K562 (cell line): ENCODE measurements around the gene ATP6V0D1. TPM values are rescaled to one million over a fixed set of nuclear protein-coding genes. Genes with fewer than 3 reads are reported as not detected.

ENCODE experiments used
- CTCFL ChIP-seq: IDR thresholded peaks from 2 replicates; pipeline ENCODE4 v1.6.1; 2011; ENCODE audit warnings: borderline replicate concordance, low read depth, mild to moderate bottlenecking, moderate library complexity, low read length; ENCODE audit not compliant: insufficient read depth, poor library complexity, severe bottlenecking
- E2F4 ChIP-seq: sonication (generic); formaldehyde crosslinking; IDR thresholded peaks from 2 replicates; pipeline ENCODE4 v1.8.0; 2022; ENCODE audit warnings: mild to moderate bottlenecking, low read depth, missing genetic modification reagents
- E2F5 ChIP-seq: sonication (generic); formaldehyde crosslinking; IDR thresholded peaks from 2 replicates; pipeline ENCODE4 v1.8.0; 2022; ENCODE audit warnings: mild to moderate bottlenecking, missing genetic modification reagents
- ELK3 ChIP-seq: fragments of 450-650 bp; formaldehyde crosslinking; IDR thresholded peaks from 2 replicates; pipeline ENCODE4 v1.4.0; 2020; ENCODE audit warnings: mild to moderate bottlenecking
- ETS2 ChIP-seq: IDR thresholded peaks from 2 replicates; pipeline ENCODE4 v1.6.1; 2016; ENCODE audit warnings: borderline replicate concordance, missing genetic modification characterization, mild to moderate bottlenecking, moderate library complexity, missing compliant biosample characterization; ENCODE audit not compliant: poor library complexity, severe bottlenecking
- GATAD2B ChIP-seq: fragments of 450-650 bp; IDR thresholded peaks from 2 replicates; pipeline ENCODE4 v1.6.1; 2017; ENCODE audit warnings: mild to moderate bottlenecking, borderline replicate concordance
- HMG20A ChIP-seq: fragments of 450-650 bp; formaldehyde crosslinking; conservative IDR thresholded peaks from 2 replicates; pipeline ENCODE4 v1.4.0; 2020; ENCODE audit warnings: mild to moderate bottlenecking, mixed read lengths
- KLF16 ChIP-seq: IDR thresholded peaks from 2 replicates; pipeline ENCODE4 v1.6.1; 2016; ENCODE audit warnings: antibody characterized with exemption
- MTA2 ChIP-seq: fragments of 450-650 bp; IDR thresholded peaks from 2 replicates; pipeline ENCODE4 v1.6.1; 2016; ENCODE audit warnings: low read depth
- NEUROD1 ChIP-seq: fragments of 150-350 bp; IDR thresholded peaks from 2 replicates; pipeline ENCODE4 v1.6.1; 2014; ENCODE audit warnings: borderline replicate concordance, low read length, low read depth; ENCODE audit not compliant: partially characterized antibody
- PATZ1 ChIP-seq: fragments of 250-450 bp; sonication (Bioruptor Pico); IDR thresholded peaks from 2 replicates; pipeline ENCODE4 v1.5.0; 2020; ENCODE audit warnings: mild to moderate bottlenecking, borderline replicate concordance
- PHB ChIP-seq: fragments of 250-450 bp; sonication (Bioruptor Pico); IDR thresholded peaks from 2 replicates; pipeline ENCODE4 v1.5.0; 2021
- PHF8 ChIP-seq: fragments of 200-600 bp; sonication (generic); IDR thresholded peaks from 2 replicates; pipeline ENCODE4 v1.6.1; 2012; ENCODE audit warnings: mixed run types, mild to moderate bottlenecking, inconsistent platforms, low read length, moderate library complexity, borderline replicate concordance
- POLR2B ChIP-seq: fragments of 450-650 bp; IDR thresholded peaks from 2 replicates; pipeline ENCODE4 v1.6.1; 2018; ENCODE audit warnings: low read depth; ENCODE audit not compliant: partially characterized antibody
- TAF15 ChIP-seq: fragments of 200-400 bp; formaldehyde crosslinking; IDR thresholded peaks from 2 replicates; pipeline ENCODE4 v1.6.1; 2017; ENCODE audit warnings: mild to moderate bottlenecking, low read depth, low read length, moderate library complexity
- TOE1 ChIP-seq, 2 experiments: fragments of 450-650 bp in 1 of 2; sonication (generic) in 1 of 2; formaldehyde crosslinking in 1 of 2; IDR thresholded peaks; 2 replicates each; pipeline versions ENCODE4 v1.7.1 to v1.8.0; 2016 to 2022; ENCODE audit warnings: borderline replicate concordance in 2 of 2, mild to moderate bottlenecking in 2 of 2, antibody characterized with exemption in 1 of 2, inconsistent platforms in 1 of 2, low read depth in 1 of 2, missing genetic modification reagents in 1 of 2, moderate library complexity in 1 of 2
- TSC22D4 ChIP-seq: fragments of 450-650 bp; IDR thresholded peaks from 2 replicates; pipeline ENCODE4 v1.6.1; 2016; ENCODE audit warnings: missing genetic modification characterization, missing biosample characterization, control low read depth
- ZNF217 ChIP-seq: sonication (generic); formaldehyde crosslinking; IDR thresholded peaks from 2 replicates; pipeline ENCODE4 v1.8.0; 2022; ENCODE audit warnings: mild to moderate bottlenecking, missing genetic modification reagents
- ZNF23 ChIP-seq: fragments of 250-450 bp; sonication (Bioruptor Pico); IDR thresholded peaks from 2 replicates; pipeline ENCODE4 v1.4.0; 2020; ENCODE audit warnings: mild to moderate bottlenecking
- ZNF431 ChIP-seq: sonication (generic); formaldehyde crosslinking; IDR thresholded peaks from 2 replicates; pipeline ENCODE4 v1.8.0; 2022; ENCODE audit warnings: mild to moderate bottlenecking, missing genetic modification reagents
- polyA plus RNA-seq, 8 experiments: library from polyadenylated mRNA; depleted of rRNA in 4 of 8; stranded (reverse) in 5 of 8; unstranded in 3 of 8; fragments of >200 nt; fragmentation: Nextera tagmentation in 2 of 8; fragmentation: Illumina TruSeq in 1 of 8; extraction: Ambion mirVana in 2 of 8; extraction: Trizol in 1 of 8; gene quantifications; 2 replicates each; pipeline versions ENCODE4 v1.2.1 to v1.2.3, GENCODE V29; 2011 to 2014; ENCODE audit warnings: inconsistent platforms in 1 of 8, missing spikeins in 1 of 8
- total RNA-seq, 7 experiments: library from RNA; depleted of rRNA in 6 of 7; stranded (reverse); fragments of >200 nt in 6 of 7; fragmentation: Illumina TruSeq in 2 of 7; extraction: Trizol in 2 of 7; gene quantifications; 2 replicates each; pipeline versions ENCODE4 v1.2.1 to v1.2.3, GENCODE V29; 2011 to 2021; ENCODE audit warnings: low replicate concordance in 1 of 7

The ATP6V0D1 gene
- total and polyA plus RNA-seq, 9 of the 15 experiments (the other 6 are each of a cell fraction or from before 2014, with no cell fraction given) = 23.2 to 69.7 (median 45.6) TPM

GRCh38 chr16:67521095-67521804 is 40.3 kb upstream of the ATP6V0D1 start (continued):
- TF ChIP-seq NEUROD1 (no peak), KLF16 (peak; percentile 51), E2F4 (no peak), TOE1 (IDR thresholded peaks at IDR 0.05; ENCODE audit: borderline replicate concordance) (peak; percentile 66), TOE1 (CRISPR knock-in tag; IDR thresholded peaks at IDR 0.05; ENCODE audit: borderline replicate concordance, low read depth) (0 out of 2 replicates have a peak, but pooled peaks have one; percentile 23), E2F5 (CRISPR knock-in tag) (no peak), TAF15 (no peak), PHB (CRISPR knock-in tag) (no peak), ETS2 (tag) (no peak), PATZ1 (CRISPR knock-in tag) (no peak), ZNF23 (CRISPR knock-in tag) (no peak), GATAD2B (no peak), ZNF217 (CRISPR knock-in tag) (no peak), ZNF431 (CRISPR knock-in tag) (no peak), POLR2B (no peak), HMG20A (CRISPR knock-in tag) (no peak), MTA2 (no peak), CTCFL (peak; percentile 77), ELK3 (CRISPR knock-in tag) (no peak), TSC22D4 (tag) (no peak), PHF8 (peak; percentile 39; the same call in 1 of the 2 replicates)
